Muscle of leg (tissue), 11 donors: Measurements from ENCODE around the gene ATRNL1. TPM values are rescaled to one million over a fixed set of nuclear protein-coding genes. Genes with fewer than 3 reads are reported as not detected.
"Not testable (repeated sequence)": the region's sequence is repeated elsewhere in the genome, so short reads cannot be mapped to it uniquely, and the experiment has no call there.

Experiments
- DNase-seq: peaks from one replicate; pipeline ENCODE4 v3.0.0; 2013
- H3K27ac ChIP-seq: one replicate; pipeline ENCODE4 v1.5.1; 2013; ENCODE audit warnings: mild to moderate bottlenecking, low read length, control low read depth
- H3K27me3 ChIP-seq: one replicate; pipeline ENCODE4 v1.6.1; 2013; ENCODE audit warnings: low read length; ENCODE audit not compliant: control insufficient read depth, insufficient read depth
- H3K36me3 ChIP-seq: one replicate; pipeline ENCODE4 v1.6.1; 2013; ENCODE audit warnings: low read length; ENCODE audit not compliant: control insufficient read depth, insufficient read depth
- H3K4me1 ChIP-seq: one replicate; pipeline ENCODE4 v1.6.1; 2013; ENCODE audit warnings: low read length; ENCODE audit not compliant: control insufficient read depth, insufficient read depth
- H3K4me3 ChIP-seq: one replicate; pipeline ENCODE4 v1.5.1; 2013; ENCODE audit warnings: low read length, control low read depth
- H3K9me3 ChIP-seq: replicated peaks from 2 replicates; pipeline ENCODE4 v1.6.1; 2013; ENCODE audit warnings: low read depth, low read length; ENCODE audit not compliant: control insufficient read depth
- WGBS: methylation state at CpG from one replicate; pipeline ENCODE4 v1.1.5; 2013; ENCODE audit warnings: missing lambda C conversion rate; ENCODE audit not compliant: insufficient coverage; 5-methylcytosine and 5-hydroxymethylcytosine counted together
- polyA plus RNA-seq, 8 donors: library from polyadenylated mRNA; unstranded; fragments of 120-200 nt; gene quantifications; one replicate each; pipeline versions ENCODE4 v1.2.1 to v1.2.3, GENCODE V29; 2013; ENCODE audit warnings: inconsistent platforms in 1 of 8, low replicate concordance in 1 of 8; ENCODE audit not compliant: insufficient read length in 8 of 8, insufficient read depth in 1 of 8
- total RNA-seq: library from RNA; stranded (reverse); fragments of 120-200 nt; gene quantifications from one replicate; pipeline ENCODE4 v1.2.4, GENCODE V29; 2013

ATRNL1 gene
- total and polyA plus RNA-seq, 9 donors: 0.42 to 7.1 (median 0.92) TPM

DNA sequence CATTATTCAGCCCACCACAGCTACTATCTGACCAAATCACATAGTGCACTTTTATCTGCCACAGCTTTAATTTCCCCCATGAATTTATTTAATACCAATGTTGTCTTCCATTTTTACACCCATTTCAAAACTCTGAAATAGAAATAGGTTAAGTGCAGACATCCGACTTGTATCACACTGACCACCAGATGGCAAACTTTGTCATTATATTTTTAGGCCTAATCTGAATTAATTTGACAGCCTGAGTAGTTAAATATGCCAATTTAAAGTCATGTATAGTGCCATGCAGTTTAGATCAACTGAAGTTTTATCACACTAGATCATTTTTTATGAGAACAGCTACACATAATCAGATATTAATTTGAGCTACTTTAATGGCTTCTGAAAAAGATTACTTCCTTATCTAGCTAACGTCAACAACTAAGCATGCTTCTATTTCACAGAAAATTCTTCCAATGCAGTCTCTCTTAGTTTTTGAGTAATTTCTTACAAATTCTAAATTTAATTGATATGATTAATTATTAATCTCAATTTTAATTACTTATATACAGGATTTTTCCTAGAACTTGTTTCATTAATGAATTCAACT lies 613.4 kb downstream of the ATRNL1 start:
- Histone ChIP-seq H3K36me3 (no peaks in the 10 kb centered on the region), H3K4me1 (no peaks in the 10 kb centered on the region), H3K27me3 (no peaks in the 10 kb centered on the region), H3K4me3 (no peak overlapping the region), H3K9me3 (no peaks in the 10 kb centered on the region), H3K27ac (no peak overlapping the region)
- peak; percentile 50 for DNase-seq
- no CpG with 5 or more reads among the region's 2 CpGs for WGBS

- no peak overlapping the region for H3K27ac ChIP-seq
- no peaks in the 10 kb centered on the region for H3K27me3 ChIP-seq
- no peak overlapping the region for H3K4me3 ChIP-seq
- no peaks in the 10 kb centered on the region for H3K4me1 ChIP-seq
- WGBS: 92% methylated on average over 1 of the region's 1 CpG
- DNase-seq: no peak
- H3K9me3 ChIP-seq: no peaks in the 10 kb centered on the region
- no peaks in the 10 kb centered on the region for H3K36me3 ChIP-seq
Observed at GRCh38 chr10:115710136-115710535, 617.0 kb downstream of the ATRNL1 start.

- no peak for DNase-seq
- WGBS: no CpG with 5 or more reads among the region's 1 CpG
- no peak overlapping the region for H3K27ac ChIP-seq
Observed at GRCh38 chr10:115711306-115711705, 618.1 kb downstream of the ATRNL1 start.

DNA sequence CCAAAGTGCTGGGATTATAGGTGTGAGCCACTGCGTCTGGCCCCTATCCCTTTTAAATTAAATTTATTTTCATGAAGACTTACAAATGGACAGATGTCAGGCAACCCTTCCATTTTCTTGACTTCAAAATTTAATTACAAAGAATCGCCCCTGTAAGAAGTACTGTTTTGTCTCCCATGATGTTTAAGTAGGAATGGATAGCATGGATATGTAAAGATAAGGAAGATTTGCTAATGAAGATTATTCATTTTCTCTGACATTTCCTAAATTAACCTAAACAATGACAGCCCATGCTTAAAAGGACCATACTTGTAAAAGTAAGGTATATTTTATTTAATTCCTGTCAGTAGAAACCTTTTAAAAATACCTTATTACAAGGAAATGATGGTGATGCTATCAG lies 627.0 kb downstream of the ATRNL1 start:
- Histone ChIP-seq H3K4me1 (no peaks in the 10 kb centered on the region), H3K27ac (no peak overlapping the region), H3K27me3 (no peaks in the 10 kb centered on the region), H3K9me3 (no peaks in the 10 kb centered on the region), H3K36me3 (no peaks in the 10 kb centered on the region), H3K4me3 (no peak overlapping the region)
- WGBS: no CpG with 5 or more reads among the region's 2 CpGs
- DNase-seq: no peak

More at GRCh38 chr10:115711306-115711705, 618.1 kb downstream of the ATRNL1 start:
- H3K4me1 ChIP-seq: no peaks in the 10 kb centered on the region
- H3K36me3 ChIP-seq: no peaks in the 10 kb centered on the region
- H3K27me3 ChIP-seq: no peaks in the 10 kb centered on the region
- no peaks in the 10 kb centered on the region for H3K9me3 ChIP-seq
- H3K4me3 ChIP-seq: no peak overlapping the region

DNA sequence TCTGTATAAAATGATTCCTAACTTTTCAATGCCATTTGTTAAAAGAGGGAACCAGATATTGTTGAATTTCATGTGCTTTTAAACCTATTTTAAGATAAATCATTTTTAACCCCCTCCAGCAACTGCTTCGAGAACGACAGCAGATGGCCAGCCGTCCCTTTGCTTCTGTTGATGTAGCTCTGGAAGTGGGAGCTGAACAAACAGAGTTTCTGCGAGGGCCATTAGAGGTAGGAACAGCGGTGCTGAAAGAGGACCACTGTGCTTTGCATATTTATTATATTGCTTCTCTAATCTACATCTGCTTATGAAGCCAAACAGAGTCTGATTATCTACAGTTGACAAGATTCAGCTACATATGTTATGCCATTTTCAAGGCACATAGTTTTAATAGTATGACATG lies 634.0 kb downstream of the ATRNL1 start:
- H3K36me3 ChIP-seq: no peaks in the 10 kb centered on the region
- H3K4me1 ChIP-seq: no peaks in the 10 kb centered on the region
- no peak overlapping the region for H3K27ac ChIP-seq
- no peak for DNase-seq
- H3K9me3 ChIP-seq: no peaks in the 10 kb centered on the region
- WGBS: no CpG with 5 or more reads among the region's 5 CpGs
- no peaks in the 10 kb centered on the region for H3K27me3 ChIP-seq
- no peak overlapping the region for H3K4me3 ChIP-seq

- Histone ChIP-seq H3K4me3 (no peak overlapping the region), H3K27ac (no peak overlapping the region), H3K36me3 (no peaks in the 10 kb centered on the region), H3K27me3 (no peaks in the 10 kb centered on the region), H3K9me3 (no peaks in the 10 kb centered on the region), H3K4me1 (no peaks in the 10 kb centered on the region)
- no peak for DNase-seq
- WGBS: no CpG with 5 or more reads among the region's 1 CpG
Observed at GRCh38 chr10:115744089-115744488, 650.9 kb downstream of the ATRNL1 start.

DNA sequence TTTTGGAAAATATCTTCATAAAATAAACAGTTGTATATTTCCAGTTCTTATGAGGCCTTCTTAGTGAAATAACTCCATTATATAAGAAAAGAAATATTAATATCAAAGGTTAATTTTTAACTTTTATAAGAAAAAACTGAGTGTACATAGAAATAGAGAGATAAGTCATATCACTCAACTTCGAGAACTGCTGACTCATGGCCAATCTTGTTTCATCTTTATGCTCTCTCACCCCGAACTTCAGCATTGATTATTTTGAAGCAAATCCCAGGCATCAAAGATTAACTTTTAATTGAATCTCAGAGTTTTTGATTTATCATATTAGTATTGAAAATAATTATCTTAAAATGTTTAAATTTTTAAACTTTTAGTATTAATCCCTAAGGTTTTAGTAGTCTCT lies 652.8 kb downstream of the ATRNL1 start:
- no CpG with 5 or more reads among the region's 2 CpGs for WGBS
- Histone ChIP-seq H3K27ac (no peak overlapping the region), H3K9me3 (no peaks in the 10 kb centered on the region), H3K4me1 (no peaks in the 10 kb centered on the region), H3K36me3 (no peaks in the 10 kb centered on the region), H3K27me3 (no peaks in the 10 kb centered on the region), H3K4me3 (no peak overlapping the region)
- no peak for DNase-seq

DNA sequence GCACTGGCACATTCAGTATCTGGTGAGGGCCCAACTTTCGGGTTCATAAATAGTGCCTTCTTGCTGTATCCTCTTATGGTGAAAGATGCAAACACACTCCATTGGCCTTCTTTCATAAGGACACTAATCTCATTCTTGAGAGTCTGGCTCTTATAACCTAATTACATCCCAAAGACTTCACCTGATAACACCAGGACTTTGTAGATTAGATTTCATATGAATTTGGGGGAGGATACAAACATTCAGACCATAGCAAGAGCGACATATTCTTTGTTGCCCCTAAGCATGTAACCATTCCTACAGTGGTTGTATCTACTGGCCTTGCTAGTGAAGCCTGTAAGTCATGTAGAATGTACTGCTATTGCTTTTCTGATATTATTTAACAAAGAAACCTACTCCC lies 654.6 kb downstream of the ATRNL1 start:
- Histone ChIP-seq H3K27me3 (no peaks in the 10 kb centered on the region), H3K27ac (no peak overlapping the region), H3K4me1 (no peaks in the 10 kb centered on the region), H3K4me3 (no peak overlapping the region), H3K36me3 (no peaks in the 10 kb centered on the region), H3K9me3 (no peaks in the 10 kb centered on the region)
- WGBS: no CpG with 5 or more reads among the region's 2 CpGs
- DNase-seq: no peak

- not testable (repeated sequence) for H3K36me3 ChIP-seq, H3K4me1 ChIP-seq, H3K27ac ChIP-seq, DNase-seq, H3K9me3 ChIP-seq, H3K27me3 ChIP-seq, H3K4me3 ChIP-seq
- 60% methylated on average over 4 of the region's 8 CpGs for WGBS
Observed at GRCh38 chr10:115758488-115758887, 665.3 kb downstream of the ATRNL1 start.

GRCh38 chr10:115760131-115760530 lies 667.0 kb downstream of the ATRNL1 start:
- WGBS: no CpG with 5 or more reads among the region's 1 CpG
- H3K36me3 ChIP-seq: no peaks in the 10 kb centered on the region

GRCh38 chr10:115761166-115761565 lies 668.0 kb downstream of the ATRNL1 start:
- H3K4me1 ChIP-seq: no peaks in the 10 kb centered on the region
- WGBS: no CpG with 5 or more reads among the region's 2 CpGs
- no peaks in the 10 kb centered on the region for H3K9me3 ChIP-seq
- DNase-seq: no peak
- H3K27me3 ChIP-seq: no peaks in the 10 kb centered on the region
- no peak overlapping the region for H3K4me3 ChIP-seq
- H3K27ac ChIP-seq: no peak overlapping the region
- H3K36me3 ChIP-seq: no peaks in the 10 kb centered on the region

More at GRCh38 chr10:115760131-115760530, 667.0 kb downstream of the ATRNL1 start:
- no peaks in the 10 kb centered on the region for H3K4me1 ChIP-seq
- H3K27ac ChIP-seq: no peak overlapping the region
- DNase-seq: no peak
- H3K27me3 ChIP-seq: no peaks in the 10 kb centered on the region
- no peak overlapping the region for H3K4me3 ChIP-seq
- no peaks in the 10 kb centered on the region for H3K9me3 ChIP-seq
